Heart right ventricle (tissue), 16 donors: ENCODE measurements around the gene ENPP1. TPM values are rescaled to one million over a fixed set of nuclear protein-coding genes. Genes with fewer than 3 reads are reported as not detected.

Source experiments
- ATAC-seq, 8 donors: fragments of 200-7000 bp; cut with Tn5 transposase; one replicate each; pipeline ENCODE4 v1.9.1; 2020; ENCODE audit warnings: mild to moderate bottlenecking in 8 of 8, moderate library complexity in 8 of 8, moderate number of reproducible peaks in 1 of 8
- DNase-seq, 2 donors: peaks; one replicate each; pipeline ENCODE4 v3.0.0-alpha.2; 2020
- H3K27ac ChIP-seq, 10 donors: fragments of 200-600 bp; sonication (generic) in 2 of 10; one replicate each; pipeline versions ENCODE4 v1.5.0 to v1.8.0; 2020 to 2022; ENCODE audit warnings: mild to moderate bottlenecking in 3 of 10
- H3K27me3 ChIP-seq, 7 donors: fragments of 200-600 bp; one replicate each; pipeline ENCODE4 v1.8.0; 2021 to 2022; ENCODE audit warnings: mild to moderate bottlenecking in 2 of 7
- H3K36me3 ChIP-seq, 9 donors: fragments of 200-600 bp; sonication (generic) in 1 of 9; one replicate each; pipeline versions ENCODE4 v1.5.0 to v1.8.0; 2020 to 2022; ENCODE audit warnings: mild to moderate bottlenecking in 2 of 9
- H3K4me1 ChIP-seq, 9 donors: fragments of 200-600 bp; sonication (generic) in 1 of 9; one replicate each; pipeline versions ENCODE4 v1.5.0 to v1.8.0; 2020 to 2022; ENCODE audit warnings: mild to moderate bottlenecking in 4 of 9
- H3K4me3 ChIP-seq, 10 donors: fragments of 200-600 bp; sonication (generic) in 2 of 10; one replicate each; pipeline versions ENCODE4 v1.5.0 to v1.8.0; 2020 to 2022; ENCODE audit warnings: mild to moderate bottlenecking in 7 of 10, moderate library complexity in 2 of 10
- H3K9me3 ChIP-seq, 11 donors: fragments of 200-600 bp in 10 of 11; sonication (generic) in 2 of 11; one replicate each; pipeline versions ENCODE4 v1.5.0 to v1.8.0; 2013 to 2022; ENCODE audit warnings: mild to moderate bottlenecking in 2 of 11, control low read depth in 1 of 11, moderate library complexity in 1 of 11
- CTCF ChIP-seq, 9 donors: fragments of 200-600 bp; sonication (generic) in 2 of 9; IDR thresholded peaks; one replicate each; pipeline versions ENCODE4 v1.5.0 to v1.8.0; 2021 to 2022; ENCODE audit warnings: antibody characterized with exemption in 9 of 9, mild to moderate bottlenecking in 5 of 9, moderate library complexity in 1 of 9
- WGBS, 2 donors: extraction: QIAGEN DNeasy Blood & Tissue Kit; methylation state at CpG; one replicate each; pipeline ENCODE4 v1.1.7; 2013; ENCODE audit warnings: inconsistent platforms in 1 of 2; 5-methylcytosine and 5-hydroxymethylcytosine counted together
- intact Hi-C, 10 donors: fragments of 100-400 bp; cut with DNase I; formaldehyde crosslinking; loops; one replicate each; pipeline versions ENCODE4 v1.11.1 to v1.14.2; 2022
- polyA plus RNA-seq, 2 donors: library from polyadenylated mRNA; stranded (reverse); fragments of 200-250 nt; gene quantifications; one replicate each; pipeline ENCODE4 v1.2.3, GENCODE V29; 2013
- total RNA-seq, 10 donors: library from RNA; stranded (reverse); fragmentation: NEBNext Ultra II Directional in 3 of 10; extraction: Animal tissue kit (Norgen Biotek cat#: 25700) in 3 of 10; gene quantifications; one replicate each; pipeline versions ENCODE4 v1.2.1 to v1.2.4, GENCODE V29; 2021 to 2023
- donor health status: Arrhythmogenic right ventricular cardiomyopathy.
- donor health status: ischemic (EF 13 %, LVEDD 7.1; RV severe dilation, severe dysfunction).
- donor health status: healthy with polysubstance abuse.
- donor health status: DM: no; HTN: yes; CAD: no.
- donor health status: DM: no; HTN: no; CAD: no.
- donor health status: ischemic (EF 25% LVEDD 6.9; RV normal size, moderate dysfunction).
- donor health status: ischemic (EF 25% LVEDD 5.7; RV mildly dilated, moderate dysfunction).
- donor health status: healthy.
- donor health status: DM: yes; HTN: yes; CAD: no.
- donor health status: Ischemic cardiomyopathy.
- donor health status: ischemic (EF 35%, LVEDD 5.7; RV mildly dilated, moderate dysfunction).
- donor health status: nonischemic (EF 11% LVEDD 7.7; RV severe dilation, severe dysfunction).
- donor health status: DM: yes; HTN: yes; CAD: no.
- donor health status: PGD.
- donor health status: ischemic (EF 29% LVEDD 5.4; RV normal size, mild dysfunction).
- donor health status: nonischemic (EF 23%, LVEDD 6.1; RV moderate dilation, normal function).

Gene ENPP1
- total and polyA plus RNA-seq, 12 donors = 0.45 to 3.2 (median 2.1) TPM

GRCh38 chr6:131802347-131802746, 5.5 kb upstream of the ENPP1 start:
- Histone ChIP-seq H3K9me3 (peaks cover 0 to 13% (median 0%) of the 10 kb centered on the region in 11 donors), H3K4me1 (peaks cover 0 to 6% (median 4%) of the 10 kb centered on the region in 9 donors), H3K27ac (no peak overlapping the region), H3K36me3 (no peaks in the 10 kb centered on the region), H3K27me3 (peaks cover 0 to 23% (median 0%) of the 10 kb centered on the region in 7 donors), H3K4me3 (no peak overlapping the region)
- intact Hi-C loops = loop anchor here in 1 of 10 donors (10.0 kb wide), 1 partner anchor 108 kb away; no protein-coding TSS in a partner anchor
- WGBS, 2 donors = 94% methylated on average over 2 of the region's 2 CpGs
- ATAC-seq = no peak
- no peak for DNase-seq
- no peak for TF ChIP-seq CTCF (IDR thresholded peaks at IDR 0.05)

GRCh38 chr6:131803007-131803769, 4.6 kb upstream of the ENPP1 start:
- H3K36me3 ChIP-seq = no peaks in the 10 kb centered on the region
- intact Hi-C loops = loop anchor here in 1 of 10 donors (10.0 kb wide), 1 partner anchor 108 kb away; no protein-coding TSS in a partner anchor
- WGBS, 2 donors = 72 to 76% methylated on average over 10 of the region's 10 CpGs
- DNase-seq = no peak
- TF ChIP-seq CTCF (IDR thresholded peaks at IDR 0.05) = no peak
- ATAC-seq = no peak
- peaks cover 0 to 13% (median 0%) of the 10 kb centered on the region in 11 donors for H3K9me3 ChIP-seq
- H3K4me1 ChIP-seq = peaks cover 0 to 8% (median 6%) of the 10 kb centered on the region in 9 donors
- H3K27ac ChIP-seq = no peak overlapping the region
- peaks cover 0 to 28% (median 0%) of the 10 kb centered on the region in 7 donors for H3K27me3 ChIP-seq
- no peak overlapping the region for H3K4me3 ChIP-seq

GRCh38 chr6:131804131-131804530, 3.7 kb upstream of the ENPP1 start:
- no peak for ATAC-seq

GRCh38 chr6:131807321-131807643, 538 bp upstream of the ENPP1 start:
- intact Hi-C loops = loop anchor here in 1 of 10 donors (10.0 kb wide), 1 partner anchor 112 kb away; no protein-coding TSS in a partner anchor
- peaks cover 0 to 38% (median 0%) of the 10 kb centered on the region in 7 donors for H3K27me3 ChIP-seq
- H3K27ac ChIP-seq = peak overlapping the region in 8 of 10 donors; percentile 19 to 78 (median 63)
- DNase-seq = no peak
- ATAC-seq = peak in 1 of 8 donors; percentile 6
- H3K9me3 ChIP-seq = no peaks in the 10 kb centered on the region
- peaks cover 0 to 19% (median 10%) of the 10 kb centered on the region in 9 donors for H3K4me1 ChIP-seq
- H3K4me3 ChIP-seq = peak overlapping the region; percentile 9 to 78 (median 66)
- WGBS, 2 donors = 3 to 4% methylated on average over 17 of the region's 17 CpGs
- no peak for TF ChIP-seq CTCF (IDR thresholded peaks at IDR 0.05)
- no peaks in the 10 kb centered on the region for H3K36me3 ChIP-seq

More at GRCh38 chr6:131804131-131804530, 3.7 kb upstream of the ENPP1 start:
- Histone ChIP-seq H3K9me3 (peaks cover 0 to 6% (median 0%) of the 10 kb centered on the region in 11 donors), H3K4me3 (no peak overlapping the region), H3K27ac (no peak overlapping the region), H3K27me3 (peaks cover 0 to 37% (median 0%) of the 10 kb centered on the region in 7 donors), H3K36me3 (no peaks in the 10 kb centered on the region), H3K4me1 (peaks cover 0 to 18% (median 10%) of the 10 kb centered on the region in 9 donors)
- no peak for TF ChIP-seq CTCF (IDR thresholded peaks at IDR 0.05)
- WGBS, 2 donors = 59 to 75% methylated on average over 1 of the region's 1 CpG
- no peak for DNase-seq
- intact Hi-C loops = loop anchor here in 1 of 10 donors (10.0 kb wide), 1 partner anchor 109 kb away; no protein-coding TSS in a partner anchor
